Measurements from ENCODE around the gene TERB1.

TERB1 gene

GRCh38 chr16:66746682-66747081 lies 54.7 kb downstream of the TERB1 start:
- Histone ChIP-seq H2BK15ac (ENCODE audit: low read length) (no peak overlapping the region), H3K79me1 (ENCODE audit: low read depth, low read length) (peaks cover 7% of the 10 kb centered on the region), H3K27me3 (ENCODE audit: control insufficient read depth in 3 of 3, insufficient read depth in 3 of 3, low read depth in 1 of 3, low read length in 3 of 3) (no peaks in the 10 kb centered on the region), H4K91ac (ENCODE audit: low read depth, low read length, poor library complexity) (no peak overlapping the region), H3K4me1 (ENCODE audit: control insufficient read depth in 2 of 2, insufficient read depth in 1 of 2, low read depth in 1 of 2, low read length in 2 of 2) (peaks cover 4 to 16% of the 10 kb centered on the region in 2 donors), H3K9me3 (replicated peaks in 1 of 2; ENCODE audit: control insufficient read depth in 2 of 2, insufficient read depth in 1 of 2, low read depth in 1 of 2, low read length in 2 of 2) (no peaks in the 10 kb centered on the region), H2AFZ (ENCODE audit: low read length) (no peak overlapping the region), H3K4me2 (ENCODE audit: insufficient read depth, low read length, poor library complexity, severe bottlenecking) (no peak overlapping the region), H3K36me3 (replicated peaks in 1 of 2; ENCODE audit: control insufficient read depth in 2 of 2, insufficient read depth in 2 of 2, low read length in 2 of 2) (peaks cover 36 to 88% of the 10 kb centered on the region in 2 donors), H3K4ac (ENCODE audit: low read length) (no peak overlapping the region), H3K4me3 (ENCODE audit: low read length in 2 of 2) (no peak overlapping the region), H2BK5ac (ENCODE audit: low read length) (no peak overlapping the region), H2BK12ac (ENCODE audit: low read length) (no peak overlapping the region), H3K27ac (replicated peaks; ENCODE audit: low read length) (no peak overlapping the region), H2BK120ac (ENCODE audit: low read depth, low read length) (no peak overlapping the region), H3K14ac (ENCODE audit: low read length) (no peak overlapping the region), H2AK5ac (ENCODE audit: low read depth, low read length) (no peak overlapping the region), H3K18ac (ENCODE audit: low read length) (no peak overlapping the region), H3K9ac (ENCODE audit: low read depth, low read length, poor library complexity) (no peak overlapping the region), H3K23ac (ENCODE audit: low read depth, low read length, poor library complexity) (no peak overlapping the region), H4K8ac (ENCODE audit: low read depth, low read length) (no peak overlapping the region)
- no peak for DNase-seq (ENCODE audit: low spot score)
- WGBS, 2 donors (ENCODE audit: extremely low coverage in 2 of 2, insufficient read length in 2 of 2, insufficient replicate concordance in 1 of 2), result no CpG with 5 or more reads among the region's 1 CpG

GRCh38 chr16:66746048-66746447 lies 55.3 kb downstream of the TERB1 start:
- Histone ChIP-seq H3K4me3 (ENCODE audit: low read length in 2 of 2) (no peak overlapping the region), H3K18ac (ENCODE audit: low read length) (no peak overlapping the region), H2BK120ac (ENCODE audit: low read depth, low read length) (no peak overlapping the region), H3K9ac (ENCODE audit: low read depth, low read length, poor library complexity) (no peak overlapping the region), H3K4me2 (ENCODE audit: insufficient read depth, low read length, poor library complexity, severe bottlenecking) (no peak overlapping the region), H2AFZ (ENCODE audit: low read length) (no peak overlapping the region), H3K23ac (ENCODE audit: low read depth, low read length, poor library complexity) (no peak overlapping the region), H3K27ac (replicated peaks; ENCODE audit: low read length) (no peak overlapping the region), H3K79me1 (ENCODE audit: low read depth, low read length) (peaks cover 7% of the 10 kb centered on the region), H3K4ac (ENCODE audit: low read length) (no peak overlapping the region), H3K36me3 (replicated peaks in 1 of 2; ENCODE audit: control insufficient read depth in 2 of 2, insufficient read depth in 2 of 2, low read length in 2 of 2) (peaks cover 41 to 94% of the 10 kb centered on the region in 2 donors), H3K9me3 (replicated peaks in 1 of 2; ENCODE audit: control insufficient read depth in 2 of 2, insufficient read depth in 1 of 2, low read depth in 1 of 2, low read length in 2 of 2) (no peaks in the 10 kb centered on the region), H3K14ac (ENCODE audit: low read length) (no peak overlapping the region), H2BK5ac (ENCODE audit: low read length) (no peak overlapping the region), H2AK5ac (ENCODE audit: low read depth, low read length) (no peak overlapping the region), H2BK15ac (ENCODE audit: low read length) (no peak overlapping the region), H3K4me1 (ENCODE audit: control insufficient read depth in 2 of 2, insufficient read depth in 1 of 2, low read depth in 1 of 2, low read length in 2 of 2) (peaks cover 4 to 20% of the 10 kb centered on the region in 2 donors), H2BK12ac (ENCODE audit: low read length) (no peak overlapping the region), H4K91ac (ENCODE audit: low read depth, low read length, poor library complexity) (no peak overlapping the region), H3K27me3 (ENCODE audit: control insufficient read depth in 3 of 3, insufficient read depth in 3 of 3, low read depth in 1 of 3, low read length in 3 of 3) (no peaks in the 10 kb centered on the region), H4K8ac (ENCODE audit: low read depth, low read length) (no peak overlapping the region)
- no peak for DNase-seq (ENCODE audit: low spot score)
- WGBS, 2 donors (ENCODE audit: extremely low coverage in 2 of 2, insufficient read length in 2 of 2, insufficient replicate concordance in 1 of 2), result no CpG with 5 or more reads among the region's 3 CpGs

GRCh38 chr16:66741950-66742808 lies 59.2 kb downstream of the TERB1 start:
- peaks cover 0 to 12% of the 10 kb centered on the region in 2 donors for H3K4me1 ChIP-seq (ENCODE audit: control insufficient read depth in 2 of 2, insufficient read depth in 1 of 2, low read depth in 1 of 2, low read length in 2 of 2)
- no peaks in the 10 kb centered on the region for H3K9me3 ChIP-seq (replicated peaks in 1 of 2; ENCODE audit: control insufficient read depth in 2 of 2, insufficient read depth in 1 of 2, low read depth in 1 of 2, low read length in 2 of 2)
- peaks cover 49 to 97% of the 10 kb centered on the region in 2 donors for H3K36me3 ChIP-seq (replicated peaks in 1 of 2; ENCODE audit: control insufficient read depth in 2 of 2, insufficient read depth in 2 of 2, low read length in 2 of 2)
- no peak for DNase-seq (ENCODE audit: low spot score)
- no peak overlapping the region for H4K8ac ChIP-seq (ENCODE audit: low read depth, low read length)
- H3K23ac ChIP-seq (ENCODE audit: low read depth, low read length, poor library complexity), result no peak overlapping the region
- no peak overlapping the region for H3K4me2 ChIP-seq (ENCODE audit: insufficient read depth, low read length, poor library complexity, severe bottlenecking)
- no peak overlapping the region for H2AFZ ChIP-seq (ENCODE audit: low read length)
- no peak overlapping the region for H2BK120ac ChIP-seq (ENCODE audit: low read depth, low read length)
- H3K27ac ChIP-seq (replicated peaks; ENCODE audit: low read length), result no peak overlapping the region
- WGBS, 2 donors (ENCODE audit: extremely low coverage in 2 of 2, insufficient read length in 2 of 2, insufficient replicate concordance in 1 of 2), result no CpG with 5 or more reads among the region's 10 CpGs
- H3K4me3 ChIP-seq (ENCODE audit: low read length in 2 of 2), result no peak overlapping the region
- no peak overlapping the region for H2BK5ac ChIP-seq (ENCODE audit: low read length)
- H3K27me3 ChIP-seq (ENCODE audit: control insufficient read depth in 3 of 3, insufficient read depth in 3 of 3, low read depth in 1 of 3, low read length in 3 of 3), result no peaks in the 10 kb centered on the region
- peaks cover 4% of the 10 kb centered on the region for H3K79me1 ChIP-seq (ENCODE audit: low read depth, low read length)
- H3K4ac ChIP-seq (ENCODE audit: low read length), result no peak overlapping the region
- no peak overlapping the region for H2BK15ac ChIP-seq (ENCODE audit: low read length)
- no peak overlapping the region for H3K9ac ChIP-seq (ENCODE audit: low read depth, low read length, poor library complexity)
- H2AK5ac ChIP-seq (ENCODE audit: low read depth, low read length), result no peak overlapping the region
- H3K18ac ChIP-seq (ENCODE audit: low read length), result no peak overlapping the region
- no peak overlapping the region for H3K14ac ChIP-seq (ENCODE audit: low read length)
- H2BK12ac ChIP-seq (ENCODE audit: low read length), result no peak overlapping the region
- no peak overlapping the region for H4K91ac ChIP-seq (ENCODE audit: low read depth, low read length, poor library complexity)

DNA sequence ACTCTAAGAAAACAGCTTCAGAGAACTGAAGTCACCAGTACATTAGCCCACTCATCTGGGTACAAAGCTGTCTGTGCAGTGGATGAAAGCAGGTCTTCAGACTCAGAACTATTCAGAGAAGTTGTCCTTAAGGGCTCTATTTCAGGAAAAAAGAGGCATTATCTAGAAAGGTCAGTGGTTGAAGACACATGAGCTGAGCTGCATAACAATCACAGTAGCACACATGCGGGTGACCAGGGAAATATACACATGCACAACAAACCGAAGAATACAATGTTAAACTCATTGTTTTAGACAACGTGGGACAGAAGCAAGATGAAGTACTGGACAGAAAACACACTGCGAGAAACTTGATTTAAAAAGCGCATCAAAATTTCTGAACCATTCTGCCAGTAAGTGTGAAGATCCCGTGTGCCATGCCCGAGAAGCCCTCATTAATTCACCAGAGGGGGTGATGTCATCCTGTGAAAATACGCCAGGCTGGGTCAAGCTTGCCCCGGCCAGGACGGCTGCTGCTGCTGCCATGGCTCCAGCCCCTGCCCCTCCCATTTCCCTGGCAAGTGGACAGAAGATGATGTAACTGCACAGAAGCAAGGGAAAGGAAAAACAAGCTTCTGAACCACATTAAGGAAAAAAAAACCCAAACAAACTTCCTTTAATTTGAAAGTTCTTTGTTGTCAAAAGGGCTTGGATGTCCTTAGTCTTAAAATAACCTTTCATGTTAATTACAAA lies 60.0 kb downstream of the TERB1 start:
- Histone ChIP-seq H2BK120ac (ENCODE audit: low read depth, low read length) (no peak overlapping the region), H3K79me1 (ENCODE audit: low read depth, low read length) (peaks cover 4% of the 10 kb centered on the region), H3K27me3 (ENCODE audit: control insufficient read depth in 3 of 3, insufficient read depth in 3 of 3, low read depth in 1 of 3, low read length in 3 of 3) (no peaks in the 10 kb centered on the region), H3K23ac (ENCODE audit: low read depth, low read length, poor library complexity) (no peak overlapping the region), H3K4ac (ENCODE audit: low read length) (no peak overlapping the region), H3K36me3 (replicated peaks in 1 of 2; ENCODE audit: control insufficient read depth in 2 of 2, insufficient read depth in 2 of 2, low read length in 2 of 2) (peaks cover 49 to 98% of the 10 kb centered on the region in 2 donors), H2BK15ac (ENCODE audit: low read length) (no peak overlapping the region), H2AK5ac (ENCODE audit: low read depth, low read length) (no peak overlapping the region), H3K4me1 (ENCODE audit: control insufficient read depth in 2 of 2, insufficient read depth in 1 of 2, low read depth in 1 of 2, low read length in 2 of 2) (peaks cover 0 to 12% of the 10 kb centered on the region in 2 donors), H3K9ac (ENCODE audit: low read depth, low read length, poor library complexity) (no peak overlapping the region), H2AFZ (ENCODE audit: low read length) (no peak overlapping the region), H2BK5ac (ENCODE audit: low read length) (no peak overlapping the region), H2BK12ac (ENCODE audit: low read length) (no peak overlapping the region), H3K4me2 (ENCODE audit: insufficient read depth, low read length, poor library complexity, severe bottlenecking) (no peak overlapping the region), H3K4me3 (ENCODE audit: low read length in 2 of 2) (no peak overlapping the region), H3K27ac (replicated peaks; ENCODE audit: low read length) (no peak overlapping the region), H4K8ac (ENCODE audit: low read depth, low read length) (no peak overlapping the region), H3K14ac (ENCODE audit: low read length) (no peak overlapping the region), H3K18ac (ENCODE audit: low read length) (no peak overlapping the region), H3K9me3 (replicated peaks in 1 of 2; ENCODE audit: control insufficient read depth in 2 of 2, insufficient read depth in 1 of 2, low read depth in 1 of 2, low read length in 2 of 2) (no peaks in the 10 kb centered on the region), H4K91ac (ENCODE audit: low read depth, low read length, poor library complexity) (no peak overlapping the region)
- DNase-seq (ENCODE audit: low spot score), result no peak
- WGBS, 2 donors (ENCODE audit: extremely low coverage in 2 of 2, insufficient read length in 2 of 2, insufficient replicate concordance in 1 of 2), result no CpG with 5 or more reads among the region's 10 CpGs
